HCT116 (cell line): Measurements from ENCODE around the gene MTG2. TPM values are rescaled to one million over a fixed set of nuclear protein-coding genes. Genes with fewer than 3 reads are reported as not detected.

ENCODE experiments used
- ATAC-seq: fragments of 200-7000 bp; cut with Tn5 transposase; 2 replicates; pipeline ENCODE4 v1.9.1; 2020; ENCODE audit warnings: mild to moderate bottlenecking, moderate library complexity
- BruUV-seq: library from RNA; stranded (reverse); fragments of 400-500 nt; replicated peaks from 2 replicates; lab custom pipeline; 2021; lab: Mats Ljungman, UMichigan
- CTCF ChIA-PET: fragments of 300-600 bp; sonication (Branson Sonifier 250); formaldehyde crosslinking; loops from one replicate; lab custom pipeline; 2021; ENCODE audit warnings: antibody characterized with exemption; lab: Charles Lee
- POLR2A ChIA-PET: fragments of 300-600, 350-600 bp; sonication (Branson Sonifier 250); formaldehyde crosslinking; loops from one replicate; lab custom pipeline; 2021; ENCODE audit warnings: antibody characterized with exemption; lab: Charles Lee
- RAD21 ChIA-PET, 2 experiments: fragments of 300-600 bp; sonication (Branson Sonifier 250); formaldehyde crosslinking; loops; one replicate each; lab custom pipeline; 2023; ENCODE audit warnings: low total read pairs in 2 of 2; ENCODE audit not compliant: uncharacterized antibody in 2 of 2, unreplicated experiment in 2 of 2, low non-redundant PET in 1 of 2; lab: Charles Lee
- DNase-seq: peaks from one replicate; pipeline ENCODE4 v3.0.0-alpha.2; 2010; ENCODE audit warnings: low read depth, low spot score
- H2AFZ ChIP-seq: fragments of 200-600 bp; shearing (Covaris generic), sonication (generic); 2 replicates; pipeline ENCODE4 v1.6.1; 2017; ENCODE audit warnings: low read depth, mixed run types, mixed read lengths, antibody characterized with exemption, low read length; ENCODE audit not compliant: poor library complexity, severe bottlenecking
- H3K27ac ChIP-seq: 2 replicates; pipeline ENCODE4 v1.5.1; 2012; ENCODE audit warnings: low read depth, low read length
- H3K27me3 ChIP-seq: fragments of 200-600 bp; sonication (generic); 2 replicates; pipeline ENCODE4 v1.6.1; 2016; ENCODE audit warnings: mixed run types, low read length, mixed read lengths; ENCODE audit not compliant: insufficient read depth
- H3K36me3 ChIP-seq, 2 experiments: fragments of 200-500 bp in 1 of 2; fragments of 200-600 bp in 1 of 2; sonication (Bioruptor generic) in 1 of 2; sonication (generic) in 1 of 2; 2 replicates each; pipeline versions ENCODE4 v1.5.1 to v1.6.1; 2014 to 2016; ENCODE audit warnings: low read length in 2 of 2, inconsistent platforms in 1 of 2, mixed read lengths in 1 of 2, mixed run types in 1 of 2; ENCODE audit not compliant: insufficient read depth in 2 of 2, control insufficient read depth in 1 of 2
- H3K4me1 ChIP-seq, 2 experiments: fragments of 200-600 bp in 1 of 2; sonication (generic) in 1 of 2; 2 replicates each; pipeline versions ENCODE4 v1.5.1 to v1.6.1; 2012 to 2017; ENCODE audit warnings: low read length in 2 of 2, inconsistent platforms in 1 of 2, mild to moderate bottlenecking in 1 of 2, mixed read lengths in 1 of 2, mixed run types in 1 of 2, moderate library complexity in 1 of 2; ENCODE audit not compliant: insufficient read depth in 2 of 2, control insufficient read depth in 1 of 2
- H3K4me2 ChIP-seq: fragments of 200-600 bp; sonication (generic); 2 replicates; pipeline ENCODE4 v1.6.1; 2017; ENCODE audit warnings: mixed run types, low read length, mixed read lengths
- H3K4me3 ChIP-seq, 2 experiments: fragments of 200-600 bp in 1 of 2; sonication (generic) in 1 of 2; replicated peaks in 1 of 2; 2 replicates each; pipeline ENCODE4 v1.5.1; 2011 to 2016; ENCODE audit warnings: low read length in 2 of 2, control low read depth in 1 of 2, low read depth in 1 of 2, mild to moderate bottlenecking in 1 of 2, mixed read lengths in 1 of 2, mixed run types in 1 of 2
- H3K79me2 ChIP-seq: fragments of 200-600 bp; sonication (generic); 2 replicates; pipeline ENCODE4 v1.6.1; 2017; ENCODE audit warnings: mild to moderate bottlenecking, mixed run types, low read length, moderate library complexity, mixed read lengths; ENCODE audit not compliant: insufficient read depth
- H3K9ac ChIP-seq: fragments of 200-600 bp; sonication (generic); 2 replicates; pipeline ENCODE4 v1.6.1; 2016; ENCODE audit warnings: low read length, mixed read lengths
- H3K9me2 ChIP-seq: fragments of 200-600 bp; sonication (generic), shearing (Covaris generic); 2 replicates; pipeline ENCODE4 v1.6.1; 2017; ENCODE audit warnings: mixed run types, mild to moderate bottlenecking, moderate library complexity; ENCODE audit not compliant: insufficient read depth
- H3K9me3 ChIP-seq, 2 experiments: fragments of 200-500 bp in 1 of 2; fragments of 200-600 bp in 1 of 2; sonication (Bioruptor generic) in 1 of 2; sonication (generic) in 1 of 2; 2 replicates each; pipeline ENCODE4 v1.6.1; 2014 to 2017; ENCODE audit warnings: low read length in 2 of 2, mixed read lengths in 2 of 2, inconsistent platforms in 1 of 2, low read depth in 1 of 2, mild to moderate bottlenecking in 1 of 2, mixed run types in 1 of 2, moderate library complexity in 1 of 2; ENCODE audit not compliant: control insufficient read depth in 1 of 2, insufficient read depth in 1 of 2
- H4K20me1 ChIP-seq: fragments of 200-600 bp; sonication (generic), shearing (Covaris generic); 2 replicates; pipeline ENCODE4 v1.6.1; 2017; ENCODE audit warnings: mixed run types, mild to moderate bottlenecking, moderate library complexity; ENCODE audit not compliant: insufficient read depth
- ATF3 ChIP-seq: IDR thresholded peaks from 2 replicates; pipeline ENCODE4 v1.6.1; 2012
- CBX3 ChIP-seq: IDR thresholded peaks from 2 replicates; pipeline ENCODE4 v1.6.1; 2012; ENCODE audit warnings: low read depth
- CEBPB ChIP-seq: IDR thresholded peaks from 2 replicates; pipeline ENCODE4 v1.6.1; 2012; ENCODE audit warnings: low read depth
- ELF1 ChIP-seq: IDR thresholded peaks from 2 replicates; pipeline ENCODE4 v1.6.1; 2012; ENCODE audit warnings: low read depth, borderline replicate concordance
- EZH2 ChIP-seq: fragments of 200-600 bp; sonication (generic); IDR thresholded peaks from 2 replicates; pipeline ENCODE4 v1.6.1; 2017; ENCODE audit warnings: antibody characterized with exemption, mixed run types
- EZH2phosphoT487 ChIP-seq: fragments of 200-600 bp; IDR thresholded peaks from 2 replicates; pipeline ENCODE4 v1.6.1; 2018; ENCODE audit warnings: antibody characterized with exemption, borderline replicate concordance
- FOSL1 ChIP-seq: IDR thresholded peaks from 2 replicates; pipeline ENCODE4 v1.6.1; 2012; ENCODE audit warnings: low read depth
- JUND ChIP-seq: IDR thresholded peaks from 2 replicates; pipeline ENCODE4 v1.6.1; 2012
- MAX ChIP-seq: IDR thresholded peaks from 2 replicates; pipeline ENCODE4 v1.6.1; 2012
- POLR2A ChIP-seq: IDR thresholded peaks from 2 replicates; pipeline ENCODE4 v1.7.0; 2011; ENCODE audit warnings: borderline replicate concordance; ENCODE audit not compliant: insufficient read depth, insufficient read length; ENCODE audit errors: extremely low read depth
- POLR2AphosphoS5 ChIP-seq: IDR thresholded peaks from 2 replicates; pipeline ENCODE4 v1.6.1; 2011; ENCODE audit warnings: mild to moderate bottlenecking, low read depth, low read length, moderate library complexity
- RAD21 ChIP-seq: IDR thresholded peaks from 2 replicates; pipeline ENCODE4 v1.6.1; 2012; ENCODE audit warnings: low read depth, mild to moderate bottlenecking
- REST ChIP-seq: IDR thresholded peaks from 2 replicates; pipeline ENCODE4 v1.6.1; 2012; ENCODE audit warnings: low read depth
- SIN3A ChIP-seq: IDR thresholded peaks from 2 replicates; pipeline ENCODE4 v1.6.1; 2012; ENCODE audit warnings: low read depth
- TCF7L2 ChIP-seq: IDR thresholded peaks from 2 replicates; pipeline ENCODE4 v1.7.0; 2011; ENCODE audit warnings: borderline replicate concordance, inconsistent platforms; ENCODE audit not compliant: insufficient read depth, insufficient read length; ENCODE audit errors: extremely low read depth
- YY1 ChIP-seq: IDR thresholded peaks from 2 replicates; pipeline ENCODE4 v1.6.1; 2011; ENCODE audit warnings: low read length, low read depth, moderate library complexity, mild to moderate bottlenecking; ENCODE audit not compliant: insufficient replicate concordance; ENCODE audit errors: extremely low read depth
- ZBTB33 ChIP-seq: IDR thresholded peaks from 2 replicates; pipeline ENCODE4 v1.6.1; 2011; ENCODE audit warnings: mild to moderate bottlenecking, low read length, moderate library complexity; ENCODE audit not compliant: insufficient replicate concordance; ENCODE audit errors: extremely low read depth
- ZFX ChIP-seq: fragments of 450-650 bp; IDR thresholded peaks from 2 replicates; pipeline ENCODE4 v1.6.1; 2017
- intact Hi-C: fragments of 100-400 bp; cut with micrococcal nuclease; formaldehyde crosslinking; loops from 2 replicates; pipeline ENCODE4 v1.10.0; 2022
- total RNA-seq: library from RNA; stranded (reverse); gene quantifications from one replicate; pipeline ENCODE4 v1.2.1, GENCODE V29; 2021; ENCODE audit not compliant: unreplicated experiment
- TF ChIP-seq, protein P1 (sequence below), 3 experiments: fragments of 200-600 bp in 1 of 3; sonication (generic) in 1 of 3; IDR thresholded peaks in 2 of 3; conservative IDR thresholded peaks in 1 of 3; 2 replicates each; pipeline ENCODE4 v1.5.1; 2012 to 2017; ENCODE audit warnings: low read depth in 2 of 3, low read length in 2 of 3, antibody characterized with exemption in 1 of 3, borderline replicate concordance in 1 of 3, control low read depth in 1 of 3, mild to moderate bottlenecking in 1 of 3, mixed read lengths in 1 of 3, mixed run types in 1 of 3, moderate library complexity in 1 of 3; ENCODE audit not compliant: insufficient read depth in 1 of 3

MTG2 gene
- total RNA-seq, 1 experiment from 2014 or later: 43.3 TPM

DNA sequence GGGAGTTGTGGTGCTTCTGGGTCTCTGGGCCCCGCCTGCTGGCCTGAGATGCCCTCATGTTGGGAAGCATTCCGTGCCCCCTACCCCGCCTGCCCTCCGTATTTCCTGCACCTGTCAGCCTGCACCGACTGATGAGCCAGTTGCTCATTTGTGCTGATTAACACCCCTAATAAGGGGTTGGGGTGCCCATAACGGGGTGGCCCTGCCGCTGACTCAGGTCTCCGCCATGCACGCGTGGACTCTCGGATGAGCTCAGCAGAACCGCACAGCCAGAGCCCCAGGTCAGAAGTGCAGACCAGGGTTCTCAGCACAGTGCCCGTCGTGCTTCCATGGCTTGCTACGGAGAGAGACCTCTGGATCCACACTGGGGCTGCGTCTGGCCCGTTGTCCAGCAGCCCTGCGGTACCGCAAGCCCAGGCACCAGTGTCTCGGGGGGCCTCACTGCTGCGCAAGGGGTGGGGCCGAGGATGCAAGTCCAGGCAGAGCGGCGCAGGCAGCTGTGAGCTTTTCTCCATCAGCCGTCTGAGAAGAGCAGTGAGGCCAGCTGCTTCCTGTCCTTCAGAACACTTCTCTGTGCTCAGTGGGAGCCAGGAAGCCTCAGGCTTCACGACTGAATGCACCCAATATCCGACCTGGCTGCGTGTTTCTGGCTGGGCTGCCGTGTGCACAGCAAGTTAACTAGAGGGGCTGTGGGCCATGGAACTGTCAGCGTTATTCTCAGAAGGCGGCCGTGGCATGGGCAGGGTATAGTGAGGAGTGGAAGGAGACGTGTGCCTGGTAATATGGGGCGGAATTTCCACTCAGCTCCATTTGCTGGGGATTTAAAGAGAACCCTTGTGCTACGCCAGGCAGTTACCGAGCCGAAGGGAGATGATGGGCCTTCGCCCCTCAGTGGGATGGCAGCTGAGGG, 18.6 kb downstream of the MTG2 start:
- no peak overlapping the region for H2AFZ ChIP-seq
- CTCF ChIA-PET: no interaction called here
- POLR2A ChIA-PET: no interaction called here
- no peak overlapping the region for H3K9ac ChIP-seq
- RAD21 ChIA-PET: no interaction called here
- DNase-seq: no peak
- H4K20me1 ChIP-seq: no peaks in the 10 kb centered on the region
- ATAC-seq: no peak
- no peak overlapping the region for H3K4me2 ChIP-seq
- no peak overlapping the region for H3K4me3 ChIP-seq
- no peaks in the 10 kb centered on the region for H3K27me3 ChIP-seq
- no peak overlapping the region for H3K27ac ChIP-seq
- no peaks in the 10 kb centered on the region for H3K79me2 ChIP-seq
- peaks cover 25 to 29% of the 10 kb centered on the region in 2 experiments; a peak in 3 of 4 replicates for H3K36me3 ChIP-seq
- no peaks in the 10 kb centered on the region for H3K4me1 ChIP-seq
- intact Hi-C loops: no loop called here
- BruUV-seq: no TSS peak
- H3K9me3 ChIP-seq: no peaks in the 10 kb centered on the region
- no peaks in the 10 kb centered on the region for H3K9me2 ChIP-seq
- TF ChIP-seq POLR2AphosphoS5 (no peak), YY1 (no peak), CBX3 (no peak), ZBTB33 (no peak), TCF7L2 (no peak), JUND (no peak), ATF3 (no peak), FOSL1 (no peak), ELF1 (no peak), CEBPB (no peak), ZFX (no peak), MAX (no peak), REST (no peak), RAD21 (no peak), EZH2 (no peak), POLR2A (no peak), EZH2phosphoT487 (no peak), SIN3A (no peak)
- TF ChIP-seq, protein P1, sequence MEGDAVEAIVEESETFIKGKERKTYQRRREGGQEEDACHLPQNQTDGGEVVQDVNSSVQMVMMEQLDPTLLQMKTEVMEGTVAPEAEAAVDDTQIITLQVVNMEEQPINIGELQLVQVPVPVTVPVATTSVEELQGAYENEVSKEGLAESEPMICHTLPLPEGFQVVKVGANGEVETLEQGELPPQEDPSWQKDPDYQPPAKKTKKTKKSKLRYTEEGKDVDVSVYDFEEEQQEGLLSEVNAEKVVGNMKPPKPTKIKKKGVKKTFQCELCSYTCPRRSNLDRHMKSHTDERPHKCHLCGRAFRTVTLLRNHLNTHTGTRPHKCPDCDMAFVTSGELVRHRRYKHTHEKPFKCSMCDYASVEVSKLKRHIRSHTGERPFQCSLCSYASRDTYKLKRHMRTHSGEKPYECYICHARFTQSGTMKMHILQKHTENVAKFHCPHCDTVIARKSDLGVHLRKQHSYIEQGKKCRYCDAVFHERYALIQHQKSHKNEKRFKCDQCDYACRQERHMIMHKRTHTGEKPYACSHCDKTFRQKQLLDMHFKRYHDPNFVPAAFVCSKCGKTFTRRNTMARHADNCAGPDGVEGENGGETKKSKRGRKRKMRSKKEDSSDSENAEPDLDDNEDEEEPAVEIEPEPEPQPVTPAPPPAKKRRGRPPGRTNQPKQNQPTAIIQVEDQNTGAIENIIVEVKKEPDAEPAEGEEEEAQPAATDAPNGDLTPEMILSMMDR (IDR thresholded peaks at IDR 0.05 in 2 of 3, conservative IDR thresholded peaks at IDR 0.05 in 1 of 3; ENCODE audit: borderline replicate concordance in 1 of 3, insufficient read depth in 1 of 3, low read depth in 2 of 3, low read length in 2 of 3): no peak
